Type B pancreatic cell (in vitro differentiated cells): Measurements from ENCODE around the gene OR51M1. TPM values are rescaled to one million over a fixed set of nuclear protein-coding genes. Genes with fewer than 3 reads are reported as not detected.

Experiments
- DNase-seq: peaks from one replicate; pipeline ENCODE4 v3.0.0; 2021; ENCODE audit warnings: mixed read lengths; ENCODE audit not compliant: unreplicated experiment; ENCODE audit errors: extremely low spot score
- H3K27ac Mint-ChIP-seq: 2 replicates; pipeline ENCODE4 v1.8.0; 2021; ENCODE audit warnings: mild to moderate bottlenecking, mixed read lengths
- H3K27me3 Mint-ChIP-seq: 2 replicates; pipeline ENCODE4 v1.8.0; 2021; ENCODE audit warnings: mixed read lengths
- H3K36me3 Mint-ChIP-seq: 2 replicates; pipeline ENCODE4 v1.8.0; 2021; ENCODE audit warnings: mixed read lengths
- H3K4me1 Mint-ChIP-seq: one replicate; pipeline ENCODE4 v1.8.0; 2021; ENCODE audit warnings: mixed read lengths; ENCODE audit not compliant: unreplicated experiment
- H3K4me3 Mint-ChIP-seq: 2 replicates; pipeline ENCODE4 v1.8.0; 2021; ENCODE audit warnings: mild to moderate bottlenecking, mixed read lengths
- H3K9me3 Mint-ChIP-seq: 2 replicates; pipeline ENCODE4 v1.8.0; 2021; ENCODE audit warnings: mixed read lengths
- total RNA-seq: library from RNA; stranded (reverse); gene quantifications from 2 replicates; pipeline ENCODE4 v1.2.1, GENCODE V29; 2021; ENCODE audit warnings: low replicate concordance
- TF ChIP-seq, protein P1 (sequence below): fragments of 200-600 bp; sonication (generic); conservative IDR thresholded peaks from 2 replicates; pipeline ENCODE4 v1.5.0; 2021; ENCODE audit warnings: antibody characterized with exemption, mild to moderate bottlenecking

The OR51M1 gene
- total RNA-seq, 1 donor from 2014 or later: not detected

DNA sequence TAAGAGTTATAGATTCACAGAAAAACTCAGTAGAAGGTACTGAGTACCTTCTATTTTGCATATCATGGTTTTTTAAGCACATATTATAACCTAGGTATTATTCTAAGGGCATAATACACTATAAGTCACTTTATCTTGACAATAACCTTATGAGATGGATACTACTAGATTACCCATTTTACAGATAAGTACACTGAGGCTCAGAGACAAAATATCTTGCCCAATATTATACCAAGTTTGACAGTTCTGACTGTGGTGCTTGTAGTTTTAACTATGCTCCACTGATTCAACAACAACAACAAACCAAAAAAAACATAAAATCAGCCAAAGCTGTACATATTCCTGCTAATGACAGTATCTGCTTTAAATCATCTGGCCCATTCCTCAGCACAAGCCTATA, 10.5 kb downstream of the OR51M1 start:
- TF ChIP-seq, protein P1, sequence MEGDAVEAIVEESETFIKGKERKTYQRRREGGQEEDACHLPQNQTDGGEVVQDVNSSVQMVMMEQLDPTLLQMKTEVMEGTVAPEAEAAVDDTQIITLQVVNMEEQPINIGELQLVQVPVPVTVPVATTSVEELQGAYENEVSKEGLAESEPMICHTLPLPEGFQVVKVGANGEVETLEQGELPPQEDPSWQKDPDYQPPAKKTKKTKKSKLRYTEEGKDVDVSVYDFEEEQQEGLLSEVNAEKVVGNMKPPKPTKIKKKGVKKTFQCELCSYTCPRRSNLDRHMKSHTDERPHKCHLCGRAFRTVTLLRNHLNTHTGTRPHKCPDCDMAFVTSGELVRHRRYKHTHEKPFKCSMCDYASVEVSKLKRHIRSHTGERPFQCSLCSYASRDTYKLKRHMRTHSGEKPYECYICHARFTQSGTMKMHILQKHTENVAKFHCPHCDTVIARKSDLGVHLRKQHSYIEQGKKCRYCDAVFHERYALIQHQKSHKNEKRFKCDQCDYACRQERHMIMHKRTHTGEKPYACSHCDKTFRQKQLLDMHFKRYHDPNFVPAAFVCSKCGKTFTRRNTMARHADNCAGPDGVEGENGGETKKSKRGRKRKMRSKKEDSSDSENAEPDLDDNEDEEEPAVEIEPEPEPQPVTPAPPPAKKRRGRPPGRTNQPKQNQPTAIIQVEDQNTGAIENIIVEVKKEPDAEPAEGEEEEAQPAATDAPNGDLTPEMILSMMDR: no peak
- H3K9me3 Mint-ChIP-seq: no peaks in the 10 kb centered on the region
- no peaks in the 10 kb centered on the region for H3K4me1 Mint-ChIP-seq
- no peak overlapping the region for H3K27ac Mint-ChIP-seq
- H3K27me3 Mint-ChIP-seq: peaks cover 5% of the 10 kb centered on the region
- H3K36me3 Mint-ChIP-seq: no peaks in the 10 kb centered on the region
- no peak for DNase-seq
- no peak overlapping the region for H3K4me3 Mint-ChIP-seq

DNA sequence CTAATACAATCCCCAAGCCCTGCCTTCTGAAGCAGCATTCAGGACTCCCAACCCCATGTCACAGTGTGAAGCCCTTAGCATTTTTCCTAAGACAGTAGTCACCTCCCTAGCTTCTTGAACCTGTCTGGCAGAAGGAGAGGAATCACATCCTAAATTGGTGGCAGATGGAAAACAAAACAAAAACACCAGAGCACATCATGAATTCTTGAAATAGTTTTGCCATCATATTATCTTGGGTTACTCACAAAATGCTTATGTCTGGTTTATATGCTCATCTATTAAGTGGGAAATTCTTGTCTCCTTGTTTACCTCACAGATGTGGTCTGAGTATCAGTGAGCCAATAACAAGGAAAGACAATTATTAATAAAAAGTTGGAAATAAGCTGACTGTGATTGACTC, 15.3 kb downstream of the OR51M1 start:
- no peaks in the 10 kb centered on the region for H3K36me3 Mint-ChIP-seq
- TF ChIP-seq, protein P1: no peak
- H3K9me3 Mint-ChIP-seq: peaks cover 10% of the 10 kb centered on the region
- no peak overlapping the region for H3K4me3 Mint-ChIP-seq
- H3K4me1 Mint-ChIP-seq: no peaks in the 10 kb centered on the region
- H3K27me3 Mint-ChIP-seq: peaks cover 5% of the 10 kb centered on the region
- no peak overlapping the region for H3K27ac Mint-ChIP-seq
- no peak for DNase-seq

DNA sequence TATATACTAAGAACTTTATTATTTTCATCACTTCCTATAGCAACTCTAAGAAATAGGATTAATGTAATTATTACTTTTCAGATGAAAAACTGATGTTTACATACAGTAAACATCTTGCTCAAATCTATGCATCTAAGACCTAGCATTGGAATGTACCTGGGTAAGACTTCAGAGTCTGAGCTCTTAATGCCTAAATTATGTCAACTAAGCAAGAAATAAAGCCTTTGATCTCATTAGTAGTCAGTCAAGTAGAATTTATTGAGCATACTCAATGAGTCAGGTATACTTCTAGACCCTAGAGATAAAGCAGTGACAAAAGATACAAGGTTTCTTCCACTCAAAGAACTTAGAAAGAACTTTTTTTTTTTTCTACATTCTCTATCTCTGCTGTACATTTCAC, 21.6 kb downstream of the OR51M1 start:
- TF ChIP-seq, protein P1: no peak

DNA sequence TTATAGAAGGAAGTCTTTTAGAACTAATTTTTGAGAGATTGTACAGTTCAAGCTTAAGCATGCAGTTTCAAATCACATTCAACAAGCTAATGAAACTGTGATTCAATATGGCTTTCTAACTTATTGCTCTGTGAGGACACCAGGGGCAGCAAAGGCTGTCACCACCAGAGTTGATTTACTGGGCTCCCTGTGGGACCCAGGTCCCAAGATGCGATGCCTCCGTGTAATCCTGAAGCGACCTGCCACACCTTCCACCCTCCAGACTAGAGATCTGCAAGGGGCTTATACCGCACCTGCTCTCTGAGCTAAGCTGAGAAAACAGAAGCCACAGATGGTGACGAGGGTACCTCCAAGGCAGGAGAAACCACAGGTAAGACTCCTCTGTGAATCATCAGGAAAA, 37.4 kb downstream of the OR51M1 start:
- no peaks in the 10 kb centered on the region for H3K4me1 Mint-ChIP-seq
- H3K9me3 Mint-ChIP-seq: no peaks in the 10 kb centered on the region
- TF ChIP-seq, protein P1: no peak
- no peak overlapping the region for H3K4me3 Mint-ChIP-seq
- no peaks in the 10 kb centered on the region for H3K36me3 Mint-ChIP-seq
- H3K27ac Mint-ChIP-seq: no peak overlapping the region
- DNase-seq: no peak
- peaks cover 5% of the 10 kb centered on the region for H3K27me3 Mint-ChIP-seq

More for the DNA sequence above, 21.6 kb downstream of the OR51M1 start:
- H3K9me3 Mint-ChIP-seq: peaks cover 10% of the 10 kb centered on the region
- no peak for DNase-seq
- no peak overlapping the region for H3K4me3 Mint-ChIP-seq
- no peak overlapping the region for H3K27ac Mint-ChIP-seq
- H3K27me3 Mint-ChIP-seq: peaks cover 4% of the 10 kb centered on the region
- no peaks in the 10 kb centered on the region for H3K4me1 Mint-ChIP-seq
- H3K36me3 Mint-ChIP-seq: no peaks in the 10 kb centered on the region

DNA sequence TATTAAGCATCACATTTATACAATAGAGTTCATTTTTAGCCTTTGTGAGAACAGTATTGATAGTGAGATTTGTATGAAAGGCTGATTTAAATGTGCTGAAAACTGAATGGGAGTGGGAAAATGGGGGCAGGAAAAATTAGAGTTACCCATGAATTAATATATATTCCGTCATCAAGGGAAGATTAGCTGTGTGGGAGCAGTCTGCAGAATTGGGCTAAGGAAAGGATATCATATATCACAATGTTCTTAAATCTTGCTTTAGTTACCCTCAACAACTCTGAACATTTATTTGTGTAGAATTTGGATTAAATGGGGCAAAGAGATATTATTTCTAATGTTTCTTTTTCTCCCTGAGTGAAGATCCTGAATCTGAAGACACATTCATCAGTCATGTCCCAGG, 38.2 kb downstream of the OR51M1 start, which contains the start of gene OR51Q1:
TSS of gene OR51Q1 (plus strand) at position 301 of the 400 bp plus-strand sequence. CDS start at position 391, 90 bp downstream.
- Mint-ChIP-seq H3K4me3 (no peak within 1 kb of the TSS), H3K4me1 (no peaks in the 10 kb centered on the region), H3K27ac (no peak within 1 kb of the TSS), H3K27me3 (peaks cover 6% of the 10 kb centered on the region), H3K9me3 (no peaks in the 10 kb centered on the region), H3K36me3 (no peaks in the 10 kb centered on the region)
- TF ChIP-seq, protein P1: no peak
- DNase-seq: no peak

DNA sequence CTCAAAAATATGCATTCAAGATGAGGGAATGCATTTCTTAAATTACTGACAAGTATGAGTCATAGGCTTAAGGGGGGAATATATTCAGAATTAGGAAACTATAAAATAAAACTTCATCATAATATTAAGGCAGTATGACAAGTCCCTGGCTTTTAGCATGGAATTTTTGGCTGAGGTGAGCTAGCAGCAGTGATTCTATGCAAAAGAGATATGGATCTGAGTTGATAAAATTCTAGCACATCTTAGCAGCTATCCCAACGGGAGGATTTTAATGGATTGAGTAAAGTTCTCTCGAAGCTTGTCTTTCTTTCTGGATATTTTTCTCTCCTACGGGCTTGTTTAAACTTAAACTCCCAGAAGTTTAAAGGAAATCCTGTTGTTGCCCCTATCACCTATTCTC, 39.5 kb downstream of the OR51M1 start:
- no peak overlapping the region for H3K27ac Mint-ChIP-seq
- H3K27me3 Mint-ChIP-seq: peaks cover 10% of the 10 kb centered on the region
- no peaks in the 10 kb centered on the region for H3K4me1 Mint-ChIP-seq
- DNase-seq: no peak
- TF ChIP-seq, protein P1: no peak
- H3K9me3 Mint-ChIP-seq: no peaks in the 10 kb centered on the region
- no peak overlapping the region for H3K4me3 Mint-ChIP-seq
- H3K36me3 Mint-ChIP-seq: no peaks in the 10 kb centered on the region
